Glomerular endothelial cell (primary cell): ENCODE results near the gene RARG. TPM values are rescaled to one million over a fixed set of nuclear protein-coding genes. Genes with fewer than 3 reads are reported as not detected.
A peak's percentile ranks its signal among the peaks of the same experiment; 100 is the strongest.

Experiments used
- DNase-seq: peaks from one replicate; pipeline ENCODE4 v3.0.0-alpha.2; 2011; ENCODE audit warnings: low read depth, low spot score; ENCODE audit errors: extremely low read depth
- total RNA-seq: library from RNA; depleted of rRNA; stranded (reverse); fragments of >200 nt; gene quantifications from 2 replicates; pipeline ENCODE4 v1.2.3, GENCODE V29; 2015

Gene RARG
- total RNA-seq, 1 donor from 2014 or later, result 16.7 TPM

GRCh38 chr12:53224061-53224896 is 7.7 kb downstream of the RARG start:
- DNase-seq, result no peak

DNA sequence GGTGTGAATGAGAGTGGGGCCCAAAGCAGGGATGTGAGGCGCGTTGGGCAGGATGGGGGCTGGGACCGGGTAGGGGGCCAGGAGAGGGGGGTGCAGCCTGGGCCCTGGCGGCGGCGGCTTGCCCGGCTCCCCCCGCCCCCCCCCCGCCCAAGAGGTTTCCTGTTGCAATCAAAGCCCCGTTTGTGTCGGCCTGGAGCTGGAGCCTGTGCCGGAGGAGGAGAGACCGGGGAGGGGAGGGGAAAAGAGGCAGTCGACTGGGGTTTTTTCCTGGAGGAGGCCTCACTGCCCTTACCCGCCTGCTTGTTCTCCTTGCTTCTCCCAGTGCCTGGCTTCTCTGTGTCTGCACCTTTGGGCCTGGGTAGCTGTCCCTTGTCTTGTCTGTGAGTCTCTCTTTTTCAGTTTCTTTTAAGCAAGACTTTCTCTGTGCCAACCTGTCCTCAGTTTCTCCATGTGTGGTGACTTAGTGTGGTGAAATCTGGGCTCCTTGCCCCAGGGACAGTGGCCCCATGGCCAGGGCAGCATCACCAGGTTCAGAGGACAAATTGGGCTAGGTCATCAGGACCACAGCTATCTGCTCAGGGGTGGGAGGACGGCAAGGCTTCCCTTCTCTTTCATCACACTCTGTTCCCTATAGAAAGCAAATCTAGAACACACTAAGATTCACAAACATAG is 8.5 kb downstream of the RARG start:
- DNase-seq, result no peak

DNA sequence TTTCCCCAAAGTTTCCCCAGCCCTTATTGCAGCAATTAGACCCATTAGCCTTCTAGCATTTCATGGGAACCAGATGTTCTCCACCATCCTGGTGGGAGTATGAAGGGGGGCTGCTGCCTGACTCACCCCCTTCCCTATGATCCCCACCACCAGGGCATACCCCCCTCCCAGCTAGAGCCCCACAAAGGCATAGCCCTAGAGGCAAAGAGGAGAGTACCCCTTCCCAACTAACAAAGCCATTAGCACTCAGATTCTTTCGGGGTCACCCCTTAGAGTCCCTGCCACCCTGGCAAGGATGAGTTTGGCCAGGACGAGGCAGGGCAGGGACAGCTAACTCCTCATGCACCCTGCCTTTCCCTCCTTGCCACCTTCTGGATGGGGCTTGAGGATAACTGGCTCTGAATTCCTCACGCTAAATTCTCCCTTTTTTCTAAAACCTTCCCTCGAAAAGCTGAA is 9.2 kb downstream of the RARG start:
- DNase-seq, result no peak

DNA sequence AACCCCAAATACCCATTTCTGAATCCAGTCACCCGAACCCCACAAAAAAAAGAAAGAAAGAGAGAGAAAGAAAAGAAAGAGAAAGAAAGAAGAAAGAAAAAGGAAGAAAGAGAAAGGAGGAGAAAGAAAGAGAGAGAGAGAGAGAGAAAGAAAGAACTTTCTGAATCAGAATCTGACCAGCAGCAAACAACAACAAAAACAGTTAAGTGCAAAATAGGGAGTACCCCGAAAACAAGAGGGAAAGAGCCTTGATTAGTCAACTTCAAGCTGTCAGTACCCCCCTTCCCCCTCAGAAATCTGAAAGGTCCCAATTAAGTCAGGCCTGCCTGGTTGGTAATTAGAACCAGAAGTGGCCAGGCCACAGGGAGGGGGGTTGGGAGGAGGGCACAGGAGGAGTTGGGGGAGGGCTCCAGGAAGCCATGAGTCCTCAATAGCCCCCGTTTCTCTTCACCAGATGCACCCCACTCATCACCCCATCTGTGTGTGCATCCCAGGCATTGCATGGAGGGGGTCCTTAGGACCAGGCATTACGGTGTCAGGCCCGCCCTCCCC is 9.8 kb downstream of the RARG start:
- DNase-seq, result no peak

DNA sequence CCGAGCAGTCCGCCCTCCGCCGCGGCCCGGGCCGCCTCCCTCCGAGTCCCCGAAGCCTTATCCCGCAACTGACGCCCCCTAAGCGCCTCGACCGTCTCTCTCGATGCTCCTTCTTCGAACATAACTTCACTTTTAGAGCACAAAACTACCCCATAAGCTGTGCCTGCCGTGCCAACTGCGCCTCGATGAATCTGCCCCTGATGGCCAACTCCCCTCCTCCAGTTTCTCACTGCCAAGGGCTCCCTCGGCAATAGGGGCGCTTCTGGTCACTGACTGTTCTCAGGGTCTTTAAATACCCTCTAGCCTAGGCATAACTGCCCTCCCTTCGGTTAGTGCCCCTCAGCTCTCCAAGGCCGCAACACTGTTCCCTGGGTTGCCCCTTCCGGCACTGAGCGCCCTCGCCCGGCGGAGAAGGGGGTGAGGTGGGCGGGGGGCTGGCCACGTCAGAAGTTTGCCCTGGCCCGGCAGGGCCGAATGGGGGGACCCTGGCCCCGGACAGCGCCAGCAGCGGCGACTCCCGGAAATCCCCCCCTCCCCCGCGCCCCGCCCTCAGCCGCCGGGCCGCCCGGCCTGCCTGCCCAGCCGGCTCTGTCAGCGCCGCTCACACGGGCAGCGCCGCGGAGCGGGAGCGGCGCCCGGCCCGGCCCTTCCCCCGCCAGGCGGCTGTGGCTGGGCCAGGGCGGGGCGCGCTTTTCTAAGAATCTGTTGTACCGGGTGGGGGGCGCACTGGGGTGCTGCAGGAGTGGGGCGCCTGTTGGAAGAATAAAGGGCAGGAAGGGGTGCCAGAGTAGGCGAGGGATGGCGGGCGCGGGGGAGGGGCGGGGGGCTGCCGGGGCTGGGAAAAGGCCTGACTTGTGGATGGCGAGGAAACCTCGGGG is 10.6 kb downstream of the RARG start:
- no peak for DNase-seq

GRCh38 chr12:53220694-53221202 is 11.3 kb downstream of the RARG start:
- peak; percentile 25 for DNase-seq

GRCh38 chr12:53219956-53220693 is 11.9 kb downstream of the RARG start:
- DNase-seq, result no peak

DNA sequence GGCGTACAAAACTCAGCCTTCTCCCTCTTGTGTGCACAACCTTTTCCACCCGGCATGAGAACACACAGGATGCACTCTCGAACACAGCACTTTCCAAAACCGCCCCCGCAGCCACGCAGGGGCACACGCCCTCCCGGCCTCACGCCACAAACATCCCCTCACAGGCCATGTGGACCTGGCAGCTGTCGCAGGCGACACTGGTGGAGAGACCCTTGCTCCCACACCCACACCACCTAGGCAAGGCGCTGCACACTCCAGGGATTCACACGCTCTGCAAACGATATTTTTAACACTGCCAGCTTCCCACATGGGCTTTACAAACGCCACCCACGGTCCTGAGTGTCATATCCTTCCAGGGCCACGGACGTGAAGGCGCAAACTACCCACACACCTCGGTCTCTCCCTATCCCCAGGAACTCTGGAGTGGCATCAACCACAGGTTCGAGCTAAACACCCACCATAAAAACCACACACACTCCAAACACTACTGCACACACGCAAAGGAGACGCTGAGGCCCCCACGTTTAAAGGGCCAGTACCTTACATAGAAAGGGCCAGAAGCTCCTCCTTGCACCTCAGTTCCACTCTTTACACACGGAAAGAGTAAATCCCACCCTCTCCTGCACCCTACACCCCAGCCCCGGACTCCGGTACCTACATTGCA is 12.6 kb downstream of the RARG start:
- no peak for DNase-seq

DNA sequence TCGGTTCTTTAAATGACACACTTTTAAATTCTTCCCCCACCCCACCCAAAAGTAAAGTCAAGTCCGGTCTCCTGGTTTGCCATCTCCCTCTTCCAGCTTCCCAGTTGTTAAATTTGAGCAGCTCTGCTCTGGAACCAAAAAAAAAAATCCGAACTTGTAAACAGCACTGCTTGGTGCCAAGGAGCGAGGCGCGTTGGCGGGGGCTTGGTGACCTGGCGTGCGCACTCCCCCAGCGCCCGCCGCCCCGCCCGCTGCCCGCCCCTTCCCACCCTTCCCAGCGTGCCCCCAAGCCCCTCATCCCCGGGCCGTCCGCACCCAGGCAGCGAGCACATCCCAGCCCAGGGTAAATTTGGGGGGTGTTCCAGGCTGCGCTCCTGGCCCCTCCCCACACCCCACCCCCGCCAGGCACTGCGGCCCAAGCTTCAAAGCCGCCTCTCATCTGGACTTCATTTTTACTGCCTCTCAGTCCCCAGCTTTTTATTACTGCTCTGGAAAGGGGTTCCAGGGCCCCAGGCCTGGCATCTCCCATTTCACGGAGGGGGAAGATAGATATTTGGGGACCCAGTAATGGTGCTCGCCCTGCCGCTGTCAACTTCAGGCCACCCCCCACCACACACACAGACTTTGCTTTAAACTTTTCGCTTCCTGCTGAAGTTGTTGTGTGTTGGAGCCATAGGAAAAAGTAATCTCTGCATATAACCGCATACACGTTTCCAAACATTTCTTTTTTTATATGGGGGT is 13.3 kb downstream of the RARG start:
- DNase-seq, result no peak

GRCh38 chr12:53217931-53218307 is 14.1 kb downstream of the RARG start:
- DNase-seq, result no peak

DNA sequence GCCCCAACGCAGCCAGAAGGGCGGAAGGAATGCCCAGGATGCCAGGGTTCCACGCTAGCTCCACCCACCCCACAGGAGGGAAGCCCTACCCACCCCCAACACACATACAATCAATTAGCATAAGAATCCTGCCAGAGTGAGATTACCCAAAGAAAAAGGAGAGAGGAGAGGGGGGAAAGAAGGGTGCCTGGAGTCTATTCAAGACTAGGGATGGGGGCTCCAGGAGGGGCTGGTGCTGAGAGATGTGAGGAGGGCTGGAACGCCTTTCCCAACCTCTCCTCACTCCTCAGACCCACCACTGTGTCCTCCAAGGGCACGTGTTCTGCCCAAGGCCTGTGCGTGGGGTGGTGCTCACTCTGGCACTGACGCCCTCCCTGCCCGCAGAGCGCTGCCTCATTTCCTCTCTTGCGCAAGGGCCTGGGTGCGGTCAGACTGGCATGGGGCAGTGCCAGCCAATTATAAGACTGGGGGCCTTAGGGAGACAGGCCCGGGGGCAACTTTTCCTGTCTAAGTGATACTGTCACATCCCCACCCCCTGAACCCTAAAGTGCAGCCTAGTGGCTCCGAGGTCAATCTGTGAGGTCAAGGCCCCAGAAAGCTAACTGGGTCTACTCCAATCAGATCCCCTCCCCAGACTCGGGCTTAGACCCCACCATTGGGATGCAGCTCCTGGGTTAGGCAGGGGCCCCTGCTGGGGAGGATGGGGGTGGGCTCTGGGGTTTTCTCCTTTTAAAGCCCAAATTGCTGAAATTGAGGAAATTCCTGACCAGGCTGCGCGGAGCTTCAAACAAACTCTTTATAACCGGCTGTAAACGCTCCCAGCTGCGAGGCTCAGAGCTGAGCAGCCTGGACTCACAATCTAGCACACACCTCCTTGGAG is 14.7 kb downstream of the RARG start:
- no peak for DNase-seq

DNA sequence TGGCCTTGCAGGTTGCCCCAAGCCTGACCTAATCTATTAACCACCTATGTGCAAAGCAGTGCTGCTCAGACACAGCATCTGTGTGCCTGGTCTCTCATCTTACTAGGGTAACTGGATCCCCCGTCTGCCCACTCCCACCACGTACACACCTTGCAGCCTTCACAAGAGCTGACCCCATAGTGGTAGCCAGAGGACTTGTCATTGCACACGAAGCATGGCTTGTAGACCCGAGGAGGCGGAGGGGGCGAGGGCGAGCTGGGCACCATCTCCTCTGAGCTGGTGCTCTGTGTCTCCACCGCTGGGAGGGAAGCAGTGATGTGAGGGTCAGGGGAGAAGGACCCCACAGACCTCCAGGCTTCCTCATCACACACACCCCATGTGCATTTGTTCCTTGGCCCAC is 16.5 kb downstream of the RARG start:
- no peak for DNase-seq

DNA sequence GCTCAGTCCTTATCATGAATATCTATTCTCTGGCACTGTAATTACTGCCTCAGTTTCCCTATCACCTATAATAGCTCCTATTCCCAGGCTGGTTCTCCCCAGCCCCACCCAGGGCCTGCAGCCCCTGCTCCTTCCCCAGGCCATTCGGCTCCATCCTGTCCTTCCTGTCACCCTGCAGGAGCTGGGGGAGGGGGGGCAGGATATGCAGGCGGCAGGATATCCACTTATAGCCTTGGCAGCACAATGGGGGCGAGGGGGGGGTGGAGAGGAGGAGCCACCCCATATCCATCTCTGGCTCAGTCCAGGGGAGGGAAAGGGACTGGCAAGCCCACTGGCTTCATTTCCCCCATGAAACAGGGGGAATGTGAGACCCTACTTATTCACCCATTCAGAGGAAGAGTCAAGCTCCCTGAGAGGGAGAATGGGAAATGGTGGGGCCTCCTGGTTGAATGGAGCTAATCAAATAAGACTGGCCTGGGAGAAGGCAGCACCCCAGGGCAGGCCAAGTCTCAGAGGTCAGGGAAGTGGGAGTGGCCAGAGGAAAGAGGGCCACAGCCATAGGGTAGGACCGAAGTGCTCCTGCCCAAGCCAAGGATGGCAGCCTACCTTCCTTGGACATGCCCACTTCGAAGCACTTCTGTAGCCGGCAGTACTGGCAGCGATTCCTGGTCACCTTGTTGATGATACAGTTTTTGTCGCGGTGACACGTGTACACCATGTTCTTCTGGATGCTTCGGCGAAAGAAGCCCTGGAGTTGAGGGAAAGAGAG is 17.1 kb downstream of the RARG start:
- no peak for DNase-seq

DNA sequence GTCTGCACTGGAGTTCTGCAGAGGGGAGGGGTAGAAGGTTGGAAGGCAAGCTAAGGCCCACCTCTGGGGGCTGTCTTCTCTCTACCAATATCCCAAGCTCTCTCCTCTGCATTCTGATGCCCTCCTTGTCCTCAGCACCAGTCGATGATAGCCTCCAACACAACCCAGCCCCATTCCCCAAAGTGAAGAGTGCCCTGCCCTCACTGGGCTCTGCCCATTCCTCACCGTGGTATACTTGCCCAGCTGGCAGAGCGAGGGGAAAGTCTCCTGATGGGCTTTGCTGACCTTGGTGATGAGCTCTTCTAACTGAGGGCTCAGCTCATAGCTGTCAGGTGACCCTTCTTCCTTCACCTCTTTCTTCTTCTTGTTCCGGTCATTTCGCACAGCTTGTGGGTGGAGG is 17.8 kb downstream of the RARG start:
- no peak for DNase-seq

GRCh38 chr12:53213348-53213747 is 18.7 kb downstream of the RARG start:
- no peak for DNase-seq

- DNase-seq, result no peak
These were observed 19.1 kb downstream of the RARG start for GRCh38 chr12:53212931-53213330.
